Adrenal gland (tissue), 5 donors: ENCODE data around the gene KLF13.

Experiments used
- CTCF ChIP-seq, 6 experiments: fragments of 450-650 bp in 4 of 6; fragments of 200-600 bp in 2 of 6; sonication (generic) in 1 of 6; IDR thresholded peaks; 1 replicate in 5 of 6; 2 replicates in 1 of 6; pipeline versions ENCODE4 v1.5.1 to v1.8.0; 2016 to 2021; ENCODE audit warnings: antibody characterized with exemption in 6 of 6, mild to moderate bottlenecking in 2 of 6, moderate library complexity in 1 of 6
- POLR2A ChIP-seq, 2 donors: fragments of 450-650 bp; IDR thresholded peaks; one replicate each; pipeline ENCODE4 v1.6.1; 2017; ENCODE audit warnings: antibody characterized with exemption in 2 of 2, mild to moderate bottlenecking in 2 of 2, moderate library complexity in 1 of 2
- donor health status: DM: no; HTN: no; CAD: no.

DNA sequence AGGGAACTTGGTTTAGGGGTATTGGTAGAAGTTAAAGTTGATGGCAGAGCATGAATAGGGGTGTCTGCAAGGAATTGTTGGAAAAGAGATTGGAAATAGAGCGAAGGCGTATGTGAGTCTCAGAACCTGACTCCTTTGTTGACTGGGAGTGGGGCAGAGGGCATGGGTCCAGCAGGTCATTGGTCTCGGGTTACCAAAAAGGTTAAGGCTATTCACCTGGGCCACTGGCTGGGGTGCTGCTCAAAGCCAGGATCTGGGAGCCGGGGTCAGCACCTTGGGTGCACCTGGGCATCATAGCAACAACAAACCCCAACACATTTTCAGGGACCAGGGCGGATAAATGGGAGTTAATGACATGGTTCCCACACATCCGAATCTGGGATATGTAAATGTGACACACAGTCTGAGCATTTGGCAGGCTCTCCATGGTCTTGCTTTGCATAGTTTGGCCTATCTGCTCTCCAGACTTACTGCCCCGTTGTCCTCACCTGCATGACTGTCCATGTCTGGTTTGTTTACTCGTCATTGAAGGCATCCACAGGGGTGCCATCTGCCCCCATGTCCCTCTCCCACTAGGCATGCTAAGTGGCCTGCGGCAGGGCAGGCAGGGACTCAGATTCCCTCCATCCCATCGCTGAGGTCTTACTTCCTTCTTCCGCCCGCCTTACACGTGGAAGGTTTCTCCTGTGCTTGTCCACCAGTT, 10.1 kb downstream of the KLF13 start:
- TF ChIP-seq CTCF (IDR thresholded peaks at IDR 0.05): no peak
- no peak for TF ChIP-seq POLR2A (IDR thresholded peaks at IDR 0.05)
